Gastroesophageal sphincter (tissue), 4 donors: Measurements from ENCODE around the gene KRT15. TPM values are rescaled to one million over a fixed set of nuclear protein-coding genes. Genes with fewer than 3 reads are reported as not detected.

Experiments used
- ATAC-seq: fragments of 150-250 bp; one replicate; pipeline ENCODE4 v1.9.1; 2016; ENCODE audit warnings: mild to moderate bottlenecking, moderate library complexity
- H3K27ac ChIP-seq, 4 donors: fragments of 200-600 bp; sonication (generic) in 3 of 4; 1 replicate in 3 of 4; 2 replicates in 1 of 4; pipeline ENCODE4 v1.5.1; 2016 to 2019
- H3K27me3 ChIP-seq: fragments of 200-600 bp; sonication (generic); one replicate; pipeline ENCODE4 v1.5.1; 2019
- H3K36me3 ChIP-seq, 2 donors: fragments of 200-600 bp; sonication (generic); one replicate each; pipeline ENCODE4 v1.5.1; 2019; ENCODE audit warnings: control low read depth in 1 of 2
- H3K4me1 ChIP-seq, 3 donors: fragments of 200-600 bp; sonication (generic); 1 replicate in 2 of 3; 2 replicates in 1 of 3; pipeline ENCODE4 v1.5.1; 2016 to 2019; ENCODE audit warnings: control low read depth in 2 of 3
- H3K4me3 ChIP-seq, 2 donors: fragments of 200-600 bp; sonication (generic); one replicate each; pipeline ENCODE4 v1.5.1; 2019; ENCODE audit warnings: mild to moderate bottlenecking in 1 of 2, moderate library complexity in 1 of 2
- H3K9me3 ChIP-seq, 3 donors: fragments of 200-600 bp; sonication (generic); one replicate each; pipeline ENCODE4 v1.5.1; 2017 to 2019; ENCODE audit warnings: control low read depth in 2 of 3
- CTCF ChIP-seq, 4 experiments: fragments of 200-600 bp in 2 of 4; fragments of 450-650 bp in 2 of 4; sonication (generic) in 1 of 4; IDR thresholded peaks; one replicate each; pipeline ENCODE4 v1.5.1; 2017 to 2019; ENCODE audit warnings: antibody characterized with exemption in 4 of 4, mild to moderate bottlenecking in 2 of 4, moderate library complexity in 2 of 4
- EP300 ChIP-seq: sonication (generic); formaldehyde crosslinking; IDR thresholded peaks from one replicate; pipeline ENCODE4 v1.6.1; 2017; ENCODE audit warnings: antibody characterized with exemption, mild to moderate bottlenecking
- POLR2A ChIP-seq, 2 donors: fragments of 450-650 bp; IDR thresholded peaks; one replicate each; pipeline ENCODE4 v1.6.1; 2017; ENCODE audit warnings: antibody characterized with exemption in 2 of 2, mild to moderate bottlenecking in 2 of 2, moderate library complexity in 1 of 2
- POLR2AphosphoS5 ChIP-seq: sonication (generic); formaldehyde crosslinking; IDR thresholded peaks from one replicate; pipeline ENCODE4 v1.6.1; 2017; ENCODE audit warnings: antibody characterized with exemption
- WGBS, 2 donors: methylation state at CpG; one replicate each; pipeline ENCODE4 v1.1.5; 2018; ENCODE audit warnings: low coverage in 1 of 2; 5-methylcytosine and 5-hydroxymethylcytosine counted together
- total RNA-seq, 4 donors: library from RNA; depleted of rRNA; stranded (reverse); fragments of >200 nt; gene quantifications; one replicate each; pipeline ENCODE4 v1.1.0, GENCODE V29; 2016

The KRT15 gene
- total RNA-seq, 4 donors from 2014 or later: 1.2 to 129 (median 4.2) TPM

- Histone ChIP-seq H3K4me1 (no peaks in the 10 kb centered on the region), H3K27ac (no peak overlapping the region), H3K4me3 (no peak overlapping the region), H3K9me3 (no peaks in the 10 kb centered on the region), H3K27me3 (peaks cover 20% of the 10 kb centered on the region), H3K36me3 (no peaks in the 10 kb centered on the region)
- no peak for TF ChIP-seq POLR2AphosphoS5
- no peak for TF ChIP-seq EP300
- TF ChIP-seq CTCF (IDR thresholded peaks at IDR 0.05): no peak
- no peak for TF ChIP-seq POLR2A (IDR thresholded peaks at IDR 0.05)
- WGBS, 2 donors: 80% methylated on average over 1 of the region's 3 CpGs; no CpG with 5 or more reads in 1 of the 2 donors
- no peak for ATAC-seq
Measured at GRCh38 chr17:41518031-41518430, 659 bp downstream of the KRT15 start.

- Histone ChIP-seq H3K36me3 (no peaks in the 10 kb centered on the region), H3K27me3 (peaks cover 9% of the 10 kb centered on the region), H3K27ac (no peak overlapping the region), H3K4me1 (no peaks in the 10 kb centered on the region), H3K4me3 (no peak overlapping the region), H3K9me3 (no peaks in the 10 kb centered on the region)
- WGBS, 2 donors: 76 to 92% methylated on average over 2 to 4 of the region's 14 CpGs
- no peak for TF ChIP-seq CTCF (IDR thresholded peaks at IDR 0.05)
- TF ChIP-seq EP300: no peak
- TF ChIP-seq POLR2A (IDR thresholded peaks at IDR 0.05): no peak
- no peak for TF ChIP-seq POLR2AphosphoS5
- no peak for ATAC-seq
Measured at GRCh38 chr17:41516830-41517283, 1.8 kb downstream of the KRT15 start.

- ATAC-seq: no peak
- no peak overlapping the region for H3K4me3 ChIP-seq
- TF ChIP-seq POLR2A (IDR thresholded peaks at IDR 0.05) (no peak), POLR2AphosphoS5 (no peak), CTCF (IDR thresholded peaks at IDR 0.05) (no peak), EP300 (no peak)
- no peak overlapping the region for H3K27ac ChIP-seq
- H3K36me3 ChIP-seq: no peaks in the 10 kb centered on the region
- 83 to 90% methylated on average over 2 to 3 of the region's 14 CpGs for WGBS, 2 donors
- H3K4me1 ChIP-seq: no peaks in the 10 kb centered on the region
- no peaks in the 10 kb centered on the region for H3K9me3 ChIP-seq
- peaks cover 8% of the 10 kb centered on the region for H3K27me3 ChIP-seq
Measured at GRCh38 chr17:41516147-41516829, 2.4 kb downstream of the KRT15 start.

- 72 to 95% methylated on average over 4 to 5 of the region's 5 CpGs for WGBS, 2 donors
- no peaks in the 10 kb centered on the region for H3K27me3 ChIP-seq
- H3K4me1 ChIP-seq: no peaks in the 10 kb centered on the region
- no peak for TF ChIP-seq POLR2A (IDR thresholded peaks at IDR 0.05)
- no peak for TF ChIP-seq CTCF (IDR thresholded peaks at IDR 0.05)
- TF ChIP-seq POLR2AphosphoS5: no peak
- no peak for TF ChIP-seq EP300
- no peaks in the 10 kb centered on the region for H3K36me3 ChIP-seq
- no peak for ATAC-seq
- no peak overlapping the region for H3K27ac ChIP-seq
- no peaks in the 10 kb centered on the region for H3K9me3 ChIP-seq
- H3K4me3 ChIP-seq: no peak overlapping the region
Measured at GRCh38 chr17:41513168-41513547, 5.5 kb downstream of the KRT15 start.

- no peaks in the 10 kb centered on the region for H3K4me1 ChIP-seq
- H3K4me3 ChIP-seq: no peak overlapping the region
- TF ChIP-seq POLR2AphosphoS5 (no peak), POLR2A (IDR thresholded peaks at IDR 0.05) (no peak), EP300 (no peak), CTCF (IDR thresholded peaks at IDR 0.05) (no peak)
- H3K27me3 ChIP-seq: no peaks in the 10 kb centered on the region
- no peak for ATAC-seq
- H3K9me3 ChIP-seq: no peaks in the 10 kb centered on the region
- H3K27ac ChIP-seq: no peak overlapping the region
- no peaks in the 10 kb centered on the region for H3K36me3 ChIP-seq
- WGBS, 2 donors: 39 to 64% methylated on average over 2 to 3 of the region's 7 CpGs
Measured at GRCh38 chr17:41512546-41513167, 6.0 kb downstream of the KRT15 start.
